Measurements from ENCODE around the gene ZNF512.
"Not testable (repeated sequence)": the region's sequence is repeated elsewhere in the genome, so short reads cannot be mapped to it uniquely, and the experiment has no call there.

Gene ZNF512

DNA sequence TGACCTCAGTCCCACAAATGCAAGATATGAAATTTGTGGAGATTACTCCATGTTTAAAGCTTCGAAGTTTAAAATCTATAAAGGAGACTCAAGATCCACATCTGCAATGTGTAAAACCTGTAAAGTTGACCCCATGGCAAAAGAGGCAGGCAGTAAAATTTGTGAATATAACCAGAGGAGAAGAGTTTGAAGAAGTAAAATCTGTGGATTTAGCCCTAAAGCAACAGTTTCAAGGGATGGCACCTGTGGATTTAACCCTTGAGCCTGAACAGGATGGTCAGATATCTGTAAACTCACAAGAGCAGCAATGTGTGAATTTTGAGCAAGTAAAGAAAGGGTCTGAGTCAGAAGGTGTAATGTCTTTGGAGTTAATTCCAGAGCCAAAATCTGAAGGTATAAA is 11.2 kb upstream of the ZNF512 start:
- no peak for DNase-seq
- Mint-ChIP-seq H3K27me3 (peaks cover 32% of the 10 kb centered on the region), H3K4me1 (no peaks in the 10 kb centered on the region), H3K27ac (no peak overlapping the region), H3K9me3 (peaks cover 21% of the 10 kb centered on the region in 2 donors), H3K4me3 (no peak overlapping the region)
- ATAC-seq: no peak

GRCh38 chr2:27572439-27572838 is 10.4 kb upstream of the ZNF512 start:
- Mint-ChIP-seq H3K9me3 (peaks cover 21 to 25% of the 10 kb centered on the region in 2 donors), H3K4me1 (no peaks in the 10 kb centered on the region), H3K27me3 (peaks cover 25% of the 10 kb centered on the region), H3K4me3 (no peak overlapping the region), H3K27ac (no peak overlapping the region)
- DNase-seq (no peak), ATAC-seq (peak; percentile 56)

GRCh38 chr2:27572998-27573429 is 9.8 kb upstream of the ZNF512 start:
- Mint-ChIP-seq H3K27ac (no peak overlapping the region), H3K4me3 (no peak overlapping the region), H3K27me3 (peaks cover 19% of the 10 kb centered on the region), H3K9me3 (peaks cover 24 to 27% of the 10 kb centered on the region in 2 donors), H3K4me1 (no peaks in the 10 kb centered on the region)
- no peak for DNase-seq
- ATAC-seq: peak; percentile 58

DNA sequence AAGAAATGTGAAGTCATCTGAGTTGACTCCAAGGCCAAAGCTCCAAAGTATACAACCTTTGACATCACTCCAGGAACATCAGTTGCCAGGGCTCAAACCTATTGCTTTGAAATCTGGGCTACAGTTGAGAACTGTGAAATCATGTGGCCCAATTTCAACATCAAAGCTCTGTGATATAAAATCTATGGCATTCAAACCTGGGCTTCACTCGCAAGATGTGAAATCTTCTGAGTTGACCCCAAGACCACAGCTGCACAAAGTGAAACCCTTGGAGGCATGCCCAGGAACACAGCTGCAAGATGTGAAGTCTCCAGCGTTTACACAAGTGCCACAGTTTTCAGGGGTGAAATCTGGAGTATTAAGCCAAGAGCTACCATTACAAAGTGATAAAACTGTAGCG is 9.4 kb upstream of the ZNF512 start:
- Mint-ChIP-seq H3K27me3 (peaks cover 14% of the 10 kb centered on the region), H3K27ac (no peak overlapping the region), H3K9me3 (peaks cover 19 to 22% of the 10 kb centered on the region in 2 donors), H3K4me3 (no peak overlapping the region), H3K4me1 (no peaks in the 10 kb centered on the region)
- ATAC-seq (no peak), DNase-seq (no peak)

DNA sequence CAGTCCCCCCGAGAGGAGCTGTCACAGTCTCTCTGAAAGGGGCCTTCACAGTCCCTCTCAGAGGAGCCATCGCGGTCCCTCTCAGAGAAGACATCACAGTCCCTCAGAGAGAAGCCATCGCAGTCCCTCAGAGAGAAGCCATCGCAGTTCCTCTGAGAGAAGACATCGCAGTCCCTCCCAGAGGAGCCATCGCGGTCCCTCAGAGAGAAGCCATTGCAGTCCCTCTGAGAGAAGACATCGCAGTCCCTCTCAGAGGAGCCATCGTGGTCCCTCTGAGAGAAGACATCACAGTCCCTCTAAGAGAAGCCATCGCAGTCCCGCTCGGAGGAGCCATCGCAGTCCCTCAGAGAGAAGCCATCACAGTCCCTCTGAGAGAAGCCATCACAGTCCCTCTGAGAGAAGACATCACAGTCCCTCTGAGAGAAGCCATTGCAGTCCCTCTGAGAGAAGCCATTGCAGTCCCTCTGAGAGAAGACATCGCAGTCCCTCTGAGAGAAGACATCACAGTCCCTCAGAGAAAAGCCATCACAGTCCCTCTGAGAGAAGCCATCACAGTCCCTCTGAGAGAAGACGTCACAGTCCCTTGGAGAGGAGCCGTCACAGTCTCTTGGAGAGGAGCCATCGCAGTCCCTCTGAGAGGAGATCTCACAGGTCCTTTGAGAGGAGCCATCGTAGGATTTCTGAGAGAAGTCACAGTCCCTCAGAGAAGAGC is 1.3 kb upstream of the ZNF512 start:
- DNase-seq (no peak), ATAC-seq (no peak)
- Mint-ChIP-seq H3K4me3 (peak overlapping the region; percentile 33 to 57), H3K9me3 (peaks cover 25 to 27% of the 10 kb centered on the region in 2 donors), H3K27ac (peak overlapping the region in 1 of 2 donors; percentile 43), H3K27me3 (no peaks in the 10 kb centered on the region), H3K4me1 (peaks cover 25% of the 10 kb centered on the region)

DNA sequence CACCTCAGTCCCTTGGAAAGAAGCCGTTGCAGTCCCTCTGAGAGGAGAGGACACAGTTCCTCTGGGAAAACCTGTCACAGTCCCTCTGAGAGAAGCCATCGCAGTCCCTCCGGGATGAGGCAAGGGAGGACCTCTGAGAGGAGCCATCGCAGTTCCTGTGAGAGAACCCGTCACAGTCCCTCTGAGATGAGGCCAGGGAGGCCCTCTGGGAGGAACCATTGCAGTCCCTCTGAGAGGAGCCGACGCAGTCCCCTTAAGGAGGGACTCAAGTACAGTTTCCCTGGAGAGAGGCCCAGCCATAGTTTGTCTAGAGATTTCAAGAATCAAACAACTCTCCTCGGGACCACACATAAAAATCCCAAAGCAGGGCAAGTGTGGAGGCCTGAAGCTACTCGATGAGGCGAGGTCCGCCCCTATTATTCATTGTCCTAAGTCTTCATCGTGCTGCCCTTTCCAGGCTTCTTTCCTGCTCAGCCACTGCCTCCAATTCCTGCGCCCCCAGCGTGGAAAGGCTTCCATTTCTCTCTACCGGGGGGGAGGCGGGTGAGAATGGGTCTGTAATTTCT is 630 bp upstream of the ZNF512 start:
- no peak for ATAC-seq
- Mint-ChIP-seq H3K27ac (peak overlapping the region; percentile 92 to 97), H3K4me3 (peak overlapping the region; percentile 85 to 89), H3K27me3 (no peaks in the 10 kb centered on the region), H3K4me1 (peaks cover 32% of the 10 kb centered on the region), H3K9me3 (peaks cover 25% of the 10 kb centered on the region in 2 donors)
- no peak for DNase-seq

DNA sequence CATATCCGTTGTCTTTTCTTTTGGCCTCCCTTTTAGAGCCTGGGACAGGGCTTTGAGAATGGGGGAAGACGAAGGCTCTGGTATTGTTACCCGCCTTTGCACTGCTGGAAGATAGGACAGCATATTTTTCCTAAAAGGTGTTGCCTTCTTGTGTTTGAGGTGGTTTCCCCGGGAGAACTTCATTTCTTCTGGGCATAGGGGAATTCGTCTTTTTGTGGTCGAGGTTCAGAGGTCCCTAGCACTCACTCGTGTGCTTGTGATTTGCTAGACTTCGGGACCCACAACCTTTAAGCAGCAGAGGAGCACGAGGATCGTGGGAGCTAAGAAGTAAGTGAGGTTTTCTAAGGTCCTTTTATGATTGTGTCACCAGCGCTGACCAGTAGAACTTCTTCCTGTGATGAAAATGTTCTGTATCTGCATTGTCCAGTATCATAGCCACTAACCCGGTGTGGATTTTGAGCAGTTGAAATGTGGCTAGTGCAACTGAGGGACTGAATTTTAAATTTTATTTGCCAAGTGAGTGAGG is 611 bp downstream of the ZNF512 start:
- H3K4me3 Mint-ChIP-seq: peak overlapping the region; percentile 85 to 89
- H3K9me3 Mint-ChIP-seq: peaks cover 17 to 20% of the 10 kb centered on the region in 2 donors
- peak overlapping the region; percentile 92 to 97 for H3K27ac Mint-ChIP-seq
- peak; percentile 15 for ATAC-seq
- no peaks in the 10 kb centered on the region for H3K27me3 Mint-ChIP-seq
- no peak for DNase-seq
- H3K4me1 Mint-ChIP-seq: peaks cover 42% of the 10 kb centered on the region

- H3K4me1 Mint-ChIP-seq: peaks cover 42% of the 10 kb centered on the region
- H3K27ac Mint-ChIP-seq: peak overlapping the region in 1 of 2 donors; percentile 79
- peak overlapping the region; percentile 85 to 89 for H3K4me3 Mint-ChIP-seq
- H3K27me3 Mint-ChIP-seq: no peaks in the 10 kb centered on the region
- peaks cover 12 to 17% of the 10 kb centered on the region in 2 donors for H3K9me3 Mint-ChIP-seq
- no peak for ATAC-seq
- no peak for DNase-seq
Measured at GRCh38 chr2:27584597-27584996, 1.8 kb downstream of the ZNF512 start.

GRCh38 chr2:27587025-27587424 is 4.2 kb downstream of the ZNF512 start:
- no peak for DNase-seq
- H3K27ac Mint-ChIP-seq: no peak overlapping the region

DNA sequence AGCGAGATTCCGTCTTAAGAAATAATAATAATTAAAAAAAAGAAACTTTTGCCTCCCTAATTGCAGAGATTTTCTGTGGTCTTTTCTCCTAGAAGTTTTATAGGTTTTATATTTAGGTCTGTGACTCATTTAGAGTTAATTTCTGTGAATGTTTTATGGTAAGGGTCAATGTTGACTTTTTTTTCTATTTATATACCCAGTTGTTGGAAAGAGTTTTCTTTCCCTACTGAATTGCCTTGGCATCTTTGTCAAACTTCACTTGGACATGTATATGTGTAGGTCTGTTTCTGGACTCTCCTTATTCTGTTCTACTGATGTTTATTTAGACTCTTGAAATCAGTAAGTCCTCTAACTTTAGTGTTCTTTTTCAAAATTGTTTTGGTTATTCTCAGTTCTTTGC is 5.5 kb downstream of the ZNF512 start:
- ATAC-seq (no peak), DNase-seq (no peak)
- Mint-ChIP-seq H3K4me3 (no peak overlapping the region), H3K27me3 (no peaks in the 10 kb centered on the region), H3K9me3 (peaks cover 18 to 23% of the 10 kb centered on the region in 2 donors), H3K27ac (no peak overlapping the region), H3K4me1 (peaks cover 48% of the 10 kb centered on the region)

More at GRCh38 chr2:27587025-27587424, 4.2 kb downstream of the ZNF512 start:
- Mint-ChIP-seq H3K4me1 (peaks cover 48% of the 10 kb centered on the region), H3K4me3 (peak overlapping the region; percentile 29 to 47), H3K27me3 (no peaks in the 10 kb centered on the region), H3K9me3 (peaks cover 17 to 18% of the 10 kb centered on the region in 2 donors)
- peak; percentile 46 for ATAC-seq

GRCh38 chr2:27591745-27592144 is 8.9 kb downstream of the ZNF512 start:
- no peaks in the 10 kb centered on the region for H3K27me3 Mint-ChIP-seq
- peak overlapping the region in 1 of 2 donors; percentile 22 for H3K4me3 Mint-ChIP-seq
- DNase-seq: no peak
- ATAC-seq: no peak
- H3K9me3 Mint-ChIP-seq: peaks cover 31 to 35% of the 10 kb centered on the region in 2 donors
- H3K4me1 Mint-ChIP-seq: peaks cover 36% of the 10 kb centered on the region
- peak overlapping the region in 1 of 2 donors; percentile 69 for H3K27ac Mint-ChIP-seq

GRCh38 chr2:27593240-27593639 is 10.4 kb downstream of the ZNF512 start:
- Mint-ChIP-seq H3K4me3 (no peak overlapping the region), H3K27me3 (no peaks in the 10 kb centered on the region), H3K27ac (no peak overlapping the region), H3K9me3 (peaks cover 31 to 35% of the 10 kb centered on the region in 2 donors), H3K4me1 (peaks cover 35% of the 10 kb centered on the region)
- DNase-seq (no peak), ATAC-seq (no peak)

GRCh38 chr2:27594020-27594703 is 11.3 kb downstream of the ZNF512 start:
- not testable (repeated sequence) for H3K4me3 Mint-ChIP-seq, H3K27me3 Mint-ChIP-seq, H3K27ac Mint-ChIP-seq, ATAC-seq, DNase-seq
- H3K9me3 Mint-ChIP-seq: peaks cover 31 to 35% of the 10 kb centered on the region in 2 donors
- H3K4me1 Mint-ChIP-seq: peaks cover 38% of the 10 kb centered on the region

GRCh38 chr2:27595412-27595811 is 12.6 kb downstream of the ZNF512 start:
- DNase-seq, ATAC-seq, H3K27me3 Mint-ChIP-seq, H3K4me3 Mint-ChIP-seq: not testable (repeated sequence)
- Mint-ChIP-seq H3K9me3 (peaks cover 20 to 26% of the 10 kb centered on the region in 2 donors), H3K27ac (peak overlapping the region in 1 of 2 donors; percentile 12), H3K4me1 (peaks cover 51% of the 10 kb centered on the region)

- DNase-seq (no peak), ATAC-seq (no peak)
- Mint-ChIP-seq H3K4me1 (peaks cover 48% of the 10 kb centered on the region), H3K4me3 (no peak overlapping the region), H3K27ac (peak overlapping the region in 1 of 2 donors; percentile 12), H3K9me3 (peaks cover 14 to 21% of the 10 kb centered on the region in 2 donors), H3K27me3 (no peaks in the 10 kb centered on the region)
Measured at GRCh38 chr2:27596627-27597026, 13.8 kb downstream of the ZNF512 start.
